LNCaP clone FGC (cell line): ENCODE results near the gene HSD17B8.
"Not testable (repeated sequence)": the region's sequence is repeated elsewhere in the genome, so short reads cannot be mapped to it uniquely, and the experiment has no call there.

ENCODE experiments used
- DNase-seq: peaks from one replicate; pipeline ENCODE4 v3.0.0-alpha.2; 2011; ENCODE audit warnings: low read depth
- H3K4me3 ChIP-seq: 2 replicates; pipeline ENCODE4 v1.5.1; 2011; ENCODE audit warnings: mild to moderate bottlenecking, low read depth, low read length, control low read depth
- TF ChIP-seq, protein P1 (sequence below): IDR thresholded peaks from 2 replicates; pipeline ENCODE4 v1.5.1; 2012; ENCODE audit warnings: mild to moderate bottlenecking; ENCODE audit not compliant: control insufficient read depth, insufficient read depth; ENCODE audit errors: extremely low read depth

The HSD17B8 gene

DNA sequence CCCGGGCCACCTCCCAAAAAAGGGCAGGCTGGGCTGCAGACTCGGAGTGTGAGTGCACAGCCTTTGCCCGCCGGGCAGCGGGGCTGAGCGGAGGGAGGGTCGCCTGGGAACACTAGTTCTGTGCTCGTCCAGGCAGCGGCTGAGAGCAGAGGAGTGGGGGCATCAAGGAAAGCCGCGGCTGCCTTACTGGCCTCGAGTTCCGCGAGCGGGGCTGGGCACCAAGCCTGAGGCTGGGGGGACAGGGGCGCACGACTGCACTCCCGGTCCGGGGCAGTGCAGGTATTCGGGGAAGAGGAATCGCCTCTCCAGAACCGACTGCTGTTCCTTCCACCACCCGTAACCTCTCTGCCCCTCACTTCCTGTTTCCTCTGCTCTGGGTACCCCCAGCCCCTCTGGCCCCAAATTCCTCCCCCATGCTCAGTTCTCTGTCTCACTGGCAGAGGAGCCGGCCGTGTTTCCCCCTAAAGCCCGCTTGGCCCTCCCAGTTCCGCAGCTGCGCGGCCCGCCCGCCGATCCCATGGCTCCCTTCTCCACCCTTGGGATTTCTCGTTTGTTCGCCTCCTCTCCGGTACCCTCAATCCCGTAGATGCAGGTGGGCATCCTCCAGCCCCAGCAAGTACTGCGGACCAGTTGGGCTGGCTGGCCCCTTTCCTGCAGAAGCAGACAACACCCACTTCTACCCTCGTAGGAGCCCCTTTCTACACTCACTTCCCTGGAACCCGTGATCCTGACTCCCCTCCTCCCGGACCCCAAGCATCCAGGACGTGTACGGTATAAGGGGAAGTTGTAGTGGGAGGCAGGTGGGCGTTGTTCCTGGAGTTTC is 8.9 kb downstream of the HSD17B8 start:
- 0 out of 2 replicates have a peak overlapping the region, but pooled peaks have one; percentile 15 for H3K4me3 ChIP-seq
- DNase-seq, result no peak
- TF ChIP-seq, protein P1, sequence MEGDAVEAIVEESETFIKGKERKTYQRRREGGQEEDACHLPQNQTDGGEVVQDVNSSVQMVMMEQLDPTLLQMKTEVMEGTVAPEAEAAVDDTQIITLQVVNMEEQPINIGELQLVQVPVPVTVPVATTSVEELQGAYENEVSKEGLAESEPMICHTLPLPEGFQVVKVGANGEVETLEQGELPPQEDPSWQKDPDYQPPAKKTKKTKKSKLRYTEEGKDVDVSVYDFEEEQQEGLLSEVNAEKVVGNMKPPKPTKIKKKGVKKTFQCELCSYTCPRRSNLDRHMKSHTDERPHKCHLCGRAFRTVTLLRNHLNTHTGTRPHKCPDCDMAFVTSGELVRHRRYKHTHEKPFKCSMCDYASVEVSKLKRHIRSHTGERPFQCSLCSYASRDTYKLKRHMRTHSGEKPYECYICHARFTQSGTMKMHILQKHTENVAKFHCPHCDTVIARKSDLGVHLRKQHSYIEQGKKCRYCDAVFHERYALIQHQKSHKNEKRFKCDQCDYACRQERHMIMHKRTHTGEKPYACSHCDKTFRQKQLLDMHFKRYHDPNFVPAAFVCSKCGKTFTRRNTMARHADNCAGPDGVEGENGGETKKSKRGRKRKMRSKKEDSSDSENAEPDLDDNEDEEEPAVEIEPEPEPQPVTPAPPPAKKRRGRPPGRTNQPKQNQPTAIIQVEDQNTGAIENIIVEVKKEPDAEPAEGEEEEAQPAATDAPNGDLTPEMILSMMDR, result no peak

GRCh38 chr6:33213989-33214335 is 9.5 kb downstream of the HSD17B8 start:
- TF ChIP-seq, protein P1, result no peak
- no peak overlapping the region for H3K4me3 ChIP-seq
- no peak for DNase-seq

GRCh38 chr6:33215271-33216116 is 11.0 kb downstream of the HSD17B8 start:
- TF ChIP-seq, protein P1, result no peak
- H3K4me3 ChIP-seq, result no peak overlapping the region
- no peak for DNase-seq

DNA sequence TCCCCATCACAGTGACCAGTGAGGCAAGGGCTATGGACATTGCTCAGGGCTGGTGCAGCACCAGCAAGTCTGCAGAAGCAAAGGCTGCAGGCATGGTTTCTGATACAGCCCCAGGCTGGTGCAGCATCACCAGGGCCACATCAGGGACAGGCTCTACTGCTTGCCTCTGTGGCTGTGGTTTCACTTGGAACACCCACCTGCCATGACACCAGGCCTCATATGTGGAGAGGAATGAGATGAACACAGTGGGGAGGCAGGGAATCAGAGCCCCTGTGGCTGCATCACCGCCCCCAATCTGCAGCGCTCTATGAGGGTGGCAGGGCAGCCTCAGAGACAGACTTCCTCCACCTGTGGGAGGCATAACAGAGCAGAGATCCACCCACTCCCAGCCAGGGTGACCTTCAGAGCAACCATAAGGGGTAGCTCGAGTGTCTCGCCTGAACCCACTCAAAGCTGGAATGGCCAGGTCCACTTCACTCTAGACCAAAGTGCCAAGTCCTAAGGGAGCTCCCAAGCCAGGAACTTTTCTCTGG is 11.7 kb downstream of the HSD17B8 start:
- TF ChIP-seq, protein P1, result no peak
- no peak overlapping the region for H3K4me3 ChIP-seq
- DNase-seq, result no peak

DNA sequence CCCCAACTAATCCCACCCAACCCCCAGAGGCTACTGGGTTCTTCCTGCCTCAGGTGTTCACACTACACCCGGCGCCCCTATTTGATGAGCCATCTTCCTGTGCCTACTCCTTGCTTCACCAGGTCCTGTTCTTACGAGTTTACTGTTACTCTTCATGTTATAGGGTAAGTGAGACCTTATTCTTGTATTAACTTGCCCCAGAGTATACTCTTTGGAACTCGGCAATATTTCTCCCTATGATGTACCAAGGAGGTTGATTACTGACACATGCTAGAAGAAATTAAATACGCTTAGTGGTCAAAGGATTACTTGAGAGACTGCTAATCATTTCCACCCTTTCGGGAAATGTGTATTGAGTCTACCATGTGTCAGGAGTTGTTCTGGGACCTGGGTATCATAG is 12.8 kb downstream of the HSD17B8 start:
- TF ChIP-seq, protein P1, result no peak
- no peak overlapping the region for H3K4me3 ChIP-seq
- no peak for DNase-seq

DNA sequence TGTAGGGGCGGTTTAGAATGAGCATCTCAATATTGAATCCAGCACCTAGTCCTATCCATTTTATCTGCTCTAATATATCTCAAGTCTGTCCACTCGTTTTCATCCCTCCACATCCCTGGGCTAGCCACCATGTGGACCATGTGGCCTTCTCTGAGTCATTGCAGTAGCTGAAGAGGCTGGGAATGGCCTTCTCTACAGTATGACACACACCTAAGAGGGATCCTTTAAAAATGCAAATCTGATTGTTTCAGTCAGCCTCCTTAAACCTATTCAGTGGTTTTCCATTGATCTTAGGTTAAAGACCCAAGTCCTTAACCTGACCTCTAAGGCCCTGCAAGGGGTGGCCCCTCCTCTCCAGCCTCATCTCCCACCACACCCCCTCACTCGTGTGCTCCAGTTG is 13.2 kb downstream of the HSD17B8 start:
- H3K4me3 ChIP-seq, result no peak overlapping the region
- no peak for DNase-seq
- TF ChIP-seq, protein P1, result no peak

GRCh38 chr6:33226503-33227120 is 22.2 kb downstream of the HSD17B8 start:
- H3K4me3 ChIP-seq, DNase-seq: not testable (repeated sequence)
